Umbilical cord (tissue), 2 donors: ENCODE results near the gene TNS1. TPM values are rescaled to one million over a fixed set of nuclear protein-coding genes. Genes with fewer than 3 reads are reported as not detected.

Experiments
- DNase-seq: peaks from one replicate; pipeline ENCODE4 v3.0.0-alpha.2; 2015; ENCODE audit warnings: low spot score
- total RNA-seq: library from RNA; depleted of rRNA; stranded (reverse); fragments of >200 nt; gene quantifications from one replicate; pipeline ENCODE4 v1.2.3, GENCODE V29; 2014; ENCODE audit warnings: low replicate concordance; ENCODE audit not compliant: insufficient read depth

TNS1 gene
- total RNA-seq, 1 donor from 2014 or later, result 255 TPM

DNA sequence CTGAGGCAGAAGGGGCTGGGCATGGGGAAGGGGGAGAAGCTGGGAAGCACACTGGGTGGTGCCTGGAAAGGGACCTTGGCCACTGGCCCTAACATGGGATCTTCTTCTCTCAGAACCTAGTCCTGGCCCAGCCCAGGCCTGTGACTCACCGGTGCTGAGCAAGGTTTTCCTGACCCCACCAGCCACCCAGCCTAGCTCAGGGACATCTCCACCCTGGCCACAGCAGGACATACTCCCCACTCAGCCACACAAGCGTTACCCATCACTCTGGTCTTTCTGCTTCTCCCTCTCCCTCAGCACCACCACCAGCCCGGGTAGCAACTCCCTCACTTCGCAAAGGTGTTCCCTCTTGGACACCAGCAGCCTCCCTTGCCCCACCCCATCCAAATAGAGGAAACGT is 22.8 kb downstream of the TNS1 start:
- no peak for DNase-seq

DNA sequence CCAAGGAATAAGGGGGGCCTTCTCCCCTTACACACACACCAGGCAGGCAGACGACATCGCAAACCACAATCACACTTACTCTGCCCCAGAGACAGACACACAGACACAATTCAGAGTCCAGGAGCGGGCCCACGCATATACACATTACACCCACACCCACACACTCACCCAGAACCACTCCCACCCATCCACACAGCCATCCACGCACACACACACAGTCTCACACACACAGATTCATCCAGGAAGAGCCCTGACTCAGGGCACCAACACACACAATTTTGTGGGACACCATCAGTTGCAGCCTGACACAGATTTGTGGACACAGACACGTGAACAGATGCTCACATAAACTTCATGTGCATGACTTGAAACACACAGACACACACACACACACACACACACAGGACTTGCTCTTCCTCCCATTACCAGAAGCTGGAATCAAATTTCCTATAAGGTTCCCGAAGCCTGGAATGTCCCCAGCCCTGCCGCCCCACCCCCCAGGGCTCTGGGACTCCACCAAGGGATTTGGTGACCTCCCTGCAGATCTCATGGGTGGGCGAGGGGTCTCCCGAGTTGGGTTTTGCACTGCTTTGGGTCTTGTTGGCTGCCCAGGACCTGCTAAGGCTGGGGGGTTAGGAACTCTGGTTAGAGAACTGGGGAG is 23.5 kb downstream of the TNS1 start:
- DNase-seq, result peak; percentile 57

DNA sequence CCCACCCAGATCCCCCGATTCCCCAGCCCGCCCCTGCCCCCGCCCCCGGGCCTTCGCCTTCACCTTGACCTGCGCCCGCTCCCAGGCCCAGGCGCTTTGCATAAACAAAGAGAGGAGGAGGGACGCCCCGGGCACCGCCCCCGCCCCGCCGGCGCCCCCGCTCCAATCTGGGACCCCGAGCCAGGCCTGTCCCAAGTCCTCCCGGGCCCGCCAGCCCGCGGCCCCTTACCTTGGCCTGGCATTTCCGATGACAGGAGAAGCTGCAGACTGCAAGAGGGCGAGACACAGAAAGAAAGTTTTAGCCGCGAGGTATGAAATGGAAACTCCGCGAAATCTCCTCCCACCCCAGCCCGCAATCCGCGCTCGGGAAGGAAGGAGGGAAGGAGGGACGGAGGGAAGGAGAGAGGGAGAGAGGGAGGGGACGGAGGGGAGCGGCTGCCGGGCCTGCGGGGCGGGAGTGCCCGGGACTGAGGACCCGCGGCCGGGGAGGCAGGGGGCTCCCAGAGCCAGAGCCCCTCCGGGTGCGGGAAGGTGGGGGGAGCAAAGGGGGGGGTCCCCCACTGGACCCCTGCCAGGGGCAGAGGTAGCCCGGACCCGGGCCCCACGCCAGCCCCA is 24.2 kb downstream of the TNS1 start:
- DNase-seq, result peak; percentile 76

DNA sequence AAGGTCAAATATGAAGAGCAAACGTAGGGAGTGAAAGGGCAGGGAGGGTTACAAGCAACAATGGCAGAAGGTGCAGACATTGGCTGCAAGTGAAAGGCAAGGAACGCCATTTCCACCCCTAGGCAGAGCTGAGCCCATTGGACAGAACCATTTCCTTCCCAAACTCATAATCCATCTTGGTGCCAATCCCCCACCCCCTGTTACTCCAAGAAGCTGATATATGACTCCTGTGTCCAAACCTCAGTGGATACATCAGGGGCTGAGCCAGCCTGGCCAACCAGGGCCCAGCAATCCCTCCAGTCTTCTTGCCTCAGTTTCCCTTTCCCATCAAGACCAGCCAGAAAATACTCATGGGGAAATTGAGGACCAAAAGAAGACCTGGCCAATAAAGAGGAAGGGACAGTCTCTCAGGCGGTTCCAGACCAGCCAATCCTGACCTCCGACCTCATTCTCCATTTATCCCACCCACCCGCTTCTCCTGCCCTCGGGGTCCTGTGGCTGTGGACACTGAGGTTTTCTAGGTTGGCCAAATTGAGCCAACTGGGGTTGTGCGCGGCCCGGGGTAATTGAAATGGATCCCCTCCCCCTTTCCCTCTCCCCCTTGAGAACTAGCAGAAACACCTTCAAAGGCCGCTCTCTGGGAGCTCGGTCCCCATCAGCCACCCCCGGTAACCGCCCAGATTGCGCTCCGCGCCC is 24.8 kb downstream of the TNS1 start:
- no peak for DNase-seq

DNA sequence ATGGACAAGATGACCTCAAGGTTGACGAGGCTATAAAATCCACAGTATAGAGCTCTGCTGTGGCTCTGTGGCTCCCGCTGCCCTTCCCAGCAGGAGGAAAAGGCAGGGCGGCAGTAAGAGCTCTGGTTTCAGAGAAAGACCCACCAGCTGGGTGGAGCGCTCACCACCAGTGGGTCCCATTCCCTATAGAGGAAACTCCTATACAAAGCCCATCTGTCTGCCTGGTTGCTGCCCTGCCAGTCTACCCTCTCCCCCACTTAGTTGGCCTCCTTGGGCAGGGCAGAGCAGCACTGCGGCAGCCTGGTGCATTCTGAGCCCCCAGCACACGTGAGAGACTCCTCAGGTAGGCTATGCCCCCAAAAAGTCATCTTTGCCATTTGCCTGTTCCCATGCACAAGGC is 26.5 kb downstream of the TNS1 start:
- no peak for DNase-seq

DNA sequence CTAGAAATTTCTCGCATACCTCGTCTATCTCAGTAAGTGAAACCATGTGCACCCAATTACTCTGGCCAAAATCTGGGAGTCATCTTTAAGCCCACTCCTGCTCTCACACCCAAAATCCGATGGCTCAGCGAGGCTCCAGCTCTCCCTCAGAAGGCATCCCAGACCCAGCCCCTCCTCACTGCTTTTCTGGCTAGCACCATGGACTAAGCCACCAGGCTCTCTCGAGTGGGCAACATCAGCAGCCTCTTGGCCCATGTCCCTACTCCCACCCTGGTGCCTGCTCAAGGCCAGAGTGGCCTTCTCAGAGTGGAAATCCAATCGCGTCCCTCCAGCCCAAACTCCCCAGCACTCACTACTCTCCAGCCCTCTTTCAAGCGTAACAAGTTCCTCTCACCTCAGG is 27.2 kb downstream of the TNS1 start:
- no peak for DNase-seq

DNA sequence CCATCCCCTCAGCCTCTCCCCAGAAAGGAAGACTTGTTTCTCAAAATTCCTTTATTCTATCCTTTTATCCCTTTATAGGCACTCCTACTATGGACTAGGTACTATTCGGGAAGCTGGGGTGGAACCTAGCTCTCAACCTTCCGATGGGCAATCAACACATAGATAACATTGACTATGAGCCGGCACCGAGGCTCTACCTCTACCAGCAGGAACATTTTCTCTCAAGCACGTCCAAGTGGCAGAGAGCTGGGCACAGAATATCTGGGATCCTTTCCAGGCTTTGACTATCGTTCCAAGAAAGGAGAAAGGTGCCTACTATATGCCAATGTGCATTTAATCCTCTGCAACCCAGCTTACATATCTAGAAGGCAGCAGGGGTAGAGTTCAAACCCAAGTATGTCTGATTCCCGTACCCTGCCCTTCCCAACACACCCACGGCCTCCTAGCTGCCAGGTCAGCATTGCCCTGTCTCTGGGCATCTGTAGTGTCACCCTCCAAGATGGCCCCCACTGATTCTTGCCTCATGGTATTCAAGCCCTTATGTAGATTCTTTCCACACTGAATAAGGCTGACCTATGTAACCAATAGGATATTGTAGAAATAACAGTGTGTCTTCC is 28.3 kb downstream of the TNS1 start:
- DNase-seq, result no peak

DNA sequence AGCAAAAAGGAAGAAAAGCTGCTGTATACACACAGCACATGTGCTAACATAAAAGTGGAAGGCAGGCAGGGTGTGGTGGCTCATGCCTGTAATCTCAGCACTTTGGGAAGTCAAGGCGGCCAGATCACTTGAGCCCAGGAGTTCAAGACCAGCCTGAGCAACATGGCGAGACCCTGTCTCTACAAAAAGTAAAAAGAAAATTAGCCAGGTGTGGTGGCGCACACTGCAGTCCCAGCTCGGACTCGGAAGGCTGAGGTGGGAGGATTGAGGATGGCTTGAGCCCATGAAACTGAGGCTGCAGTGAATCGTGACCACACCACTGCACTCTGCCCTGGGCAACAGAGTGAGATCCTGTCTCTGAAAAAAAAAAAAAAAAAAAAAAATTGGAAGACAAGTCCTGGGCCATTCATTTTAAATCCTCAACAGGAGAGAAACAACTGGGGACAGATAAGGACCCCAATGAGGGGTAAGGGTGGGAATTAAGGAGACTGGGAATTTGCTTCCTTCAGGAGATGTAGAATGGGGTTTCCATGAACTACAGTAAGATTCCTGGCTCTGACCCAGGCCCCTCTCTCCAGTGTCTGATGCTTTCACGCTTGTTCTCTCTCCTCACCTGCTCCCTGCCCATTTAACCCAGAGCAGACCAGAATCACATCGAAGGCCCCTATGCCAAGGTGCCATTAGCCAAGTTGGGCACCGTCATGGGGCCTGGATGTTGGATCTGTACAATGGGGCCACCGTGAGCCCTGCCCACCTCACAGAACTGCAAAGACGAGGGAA is 29.6 kb downstream of the TNS1 start:
- no peak for DNase-seq

DNA sequence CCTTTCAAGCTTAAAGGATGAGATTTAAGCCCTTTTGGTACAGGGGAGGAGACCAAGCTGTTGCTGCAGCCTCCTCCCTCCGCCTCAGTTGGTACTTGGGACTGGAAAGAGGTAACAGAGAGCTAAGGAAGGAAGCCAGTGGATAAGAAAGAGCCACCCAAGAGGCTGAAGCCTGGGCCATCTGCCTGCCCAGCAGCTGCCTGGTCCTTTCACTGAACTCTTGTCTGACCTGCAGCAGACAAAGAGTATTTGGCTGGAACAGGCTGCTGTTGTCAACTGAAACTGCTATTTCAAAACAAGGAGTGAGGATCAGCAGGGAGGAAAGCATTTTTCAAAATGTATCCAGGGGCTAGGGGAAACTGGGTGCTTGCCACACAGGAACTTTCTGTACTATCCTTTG is 30.3 kb downstream of the TNS1 start:
- DNase-seq, result no peak

DNA sequence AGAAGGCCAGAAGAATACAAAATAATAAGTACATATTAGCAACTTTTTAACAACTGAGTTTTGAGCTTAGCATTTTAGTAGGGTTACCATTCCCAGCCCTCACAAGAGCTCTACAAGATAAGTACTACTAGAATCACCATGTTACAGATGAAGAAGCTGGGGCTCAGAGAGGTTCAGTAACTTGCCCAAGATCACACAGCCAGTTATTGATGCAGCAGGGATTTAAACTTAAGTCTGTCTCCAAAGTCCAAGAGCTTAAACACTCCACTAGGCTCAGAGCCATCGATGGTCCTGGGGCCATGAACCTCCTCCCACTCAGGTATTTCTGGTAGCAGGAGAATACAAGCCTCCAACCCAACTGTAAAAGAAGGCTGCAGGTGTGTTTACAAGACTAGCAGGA is 30.8 kb downstream of the TNS1 start:
- DNase-seq, result no peak

DNA sequence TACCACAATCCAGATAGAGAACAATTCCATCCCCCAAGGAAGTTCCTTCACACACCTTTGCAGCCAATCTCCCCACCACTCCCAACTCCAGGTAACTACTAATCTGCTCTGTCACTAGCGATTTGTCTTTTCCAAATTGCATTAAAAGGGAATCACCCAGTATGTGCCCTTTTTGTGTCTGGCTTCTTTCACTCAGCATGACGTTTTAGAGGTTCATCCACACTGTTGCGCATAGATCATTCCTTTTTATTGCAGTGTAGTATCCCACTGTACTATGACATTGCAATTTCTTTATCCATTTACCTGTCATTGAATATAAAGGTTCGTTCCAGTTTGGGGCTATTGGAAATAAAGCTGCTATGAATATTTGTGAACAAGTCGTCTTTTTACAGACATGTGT is 31.6 kb downstream of the TNS1 start:
- no peak for DNase-seq

DNA sequence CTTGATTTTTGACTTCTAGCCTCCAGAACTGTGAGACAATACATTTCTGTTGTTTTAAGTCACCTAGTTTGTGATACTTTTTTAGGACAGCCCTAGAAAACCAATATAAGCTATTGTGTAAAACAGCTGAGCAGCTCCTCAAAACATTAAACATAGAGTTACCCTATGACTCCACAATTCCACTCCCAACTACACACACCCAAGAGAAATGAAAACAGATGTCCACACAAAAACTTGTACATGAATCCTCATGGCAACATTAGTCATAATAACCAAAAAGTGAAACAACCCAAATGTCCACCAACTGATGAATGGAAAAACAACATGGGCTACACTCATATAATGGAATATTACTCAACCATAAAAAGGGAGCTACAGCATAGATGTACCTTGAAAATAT is 32.6 kb downstream of the TNS1 start:
- no peak for DNase-seq

DNA sequence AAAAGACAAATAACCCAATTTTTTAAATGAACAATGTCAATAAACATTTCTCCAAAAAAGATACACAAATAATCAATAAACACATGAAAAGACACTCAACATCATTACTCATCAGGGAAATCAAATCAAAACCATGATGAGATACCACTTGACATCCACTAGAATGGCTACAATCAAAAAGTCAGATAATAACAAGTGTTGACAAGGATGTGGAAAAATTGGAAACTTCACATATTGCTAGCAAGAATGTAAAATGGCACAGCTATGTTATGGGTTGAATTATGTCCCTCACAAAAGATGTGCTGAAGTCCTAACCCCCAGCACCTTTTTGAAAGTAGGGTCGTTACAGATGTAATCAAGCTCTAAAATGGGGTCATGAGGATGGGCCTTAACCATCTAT is 33.2 kb downstream of the TNS1 start:
- no peak for DNase-seq

DNA sequence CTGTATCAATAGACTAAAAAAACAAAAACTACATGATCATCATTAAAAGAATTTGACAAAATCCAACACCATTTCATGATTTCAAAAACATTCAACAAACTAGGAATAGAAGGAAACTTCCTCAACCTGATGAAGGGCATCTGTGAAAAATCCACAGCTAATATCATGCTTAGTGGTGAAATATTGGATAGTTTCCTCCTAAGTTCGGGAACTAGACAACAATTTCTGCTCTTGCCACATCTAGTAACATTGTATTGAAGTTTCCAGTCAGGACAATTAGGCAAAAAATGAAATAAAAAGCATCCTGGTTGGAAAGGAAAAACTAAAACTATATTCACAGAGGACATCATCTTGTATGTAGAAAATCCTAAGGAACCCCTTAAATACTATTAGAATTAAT is 34.8 kb downstream of the TNS1 start:
- DNase-seq, result no peak

DNA sequence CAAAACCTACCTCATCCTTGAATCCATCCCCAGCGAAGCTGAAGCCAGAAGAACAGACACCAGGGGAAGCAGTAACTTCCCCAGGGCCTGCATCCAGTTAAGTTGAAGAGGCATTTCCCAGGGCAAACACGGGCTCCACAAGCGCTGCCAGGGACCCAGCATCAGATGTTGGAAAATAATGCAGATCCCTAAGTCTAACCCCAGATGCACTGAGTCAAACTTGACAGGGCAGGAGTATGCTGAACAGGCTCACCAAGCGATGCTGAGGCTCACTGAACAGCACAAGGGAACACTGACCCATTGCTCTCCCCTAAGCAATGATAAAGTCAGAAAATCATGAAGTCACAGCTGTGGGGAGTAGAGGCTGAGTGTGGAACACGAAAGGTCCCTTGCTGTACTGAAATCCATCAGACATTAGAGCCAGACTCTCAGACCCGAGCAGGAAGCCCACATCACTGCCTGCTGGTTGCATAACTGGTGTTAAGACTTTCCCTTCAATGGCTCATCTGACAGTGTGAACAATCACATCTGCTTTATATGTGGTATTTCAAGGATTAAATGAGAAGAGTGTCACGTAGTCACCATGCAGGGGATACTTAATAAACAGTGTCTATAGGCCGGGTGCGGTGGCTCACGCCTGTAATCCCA is 36.2 kb downstream of the TNS1 start:
- peak; percentile 59 for DNase-seq

DNA sequence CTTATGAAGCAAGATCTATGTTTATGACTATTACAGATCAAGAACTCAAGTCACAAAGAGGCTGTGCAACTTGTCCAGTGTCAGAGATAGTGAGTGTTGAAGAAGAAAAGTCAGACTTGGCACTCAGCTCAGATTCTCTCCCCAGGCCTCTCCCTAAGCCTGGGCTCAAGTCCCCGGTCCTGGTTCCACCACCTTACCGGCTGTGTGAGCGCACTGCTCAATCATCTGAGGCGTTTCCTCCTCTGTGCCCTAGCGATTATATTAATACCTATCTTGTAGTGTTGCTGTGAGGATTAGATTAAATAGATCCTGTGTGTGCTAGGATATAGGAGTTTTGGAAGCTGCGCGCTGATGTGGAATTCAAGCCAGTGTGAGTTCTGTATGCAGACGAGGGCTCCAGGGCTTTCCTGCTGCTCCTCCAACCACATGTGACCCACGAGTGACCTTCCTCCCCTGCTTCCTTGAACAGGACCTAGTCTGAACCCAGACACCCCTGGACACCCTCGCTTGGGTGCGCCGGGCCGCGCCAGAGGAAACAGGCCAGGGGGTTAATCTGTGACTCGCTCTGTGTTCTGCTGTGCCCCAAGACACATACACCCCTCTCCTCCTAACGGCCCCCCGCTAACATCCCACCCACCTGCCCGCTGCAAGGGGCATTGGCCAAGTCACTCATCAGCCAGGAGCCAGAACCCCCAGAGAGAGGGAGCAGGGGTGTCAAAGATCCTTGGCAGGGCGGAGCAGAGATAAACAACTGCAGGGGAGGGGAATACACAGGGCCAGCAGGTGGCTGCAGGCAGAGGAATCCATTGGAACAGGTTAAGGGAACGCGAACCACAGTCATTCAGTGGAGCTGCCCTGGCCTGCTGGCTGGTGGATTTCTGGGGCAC is 38.3 kb downstream of the TNS1 start:
- DNase-seq, result peak; percentile 97

DNA sequence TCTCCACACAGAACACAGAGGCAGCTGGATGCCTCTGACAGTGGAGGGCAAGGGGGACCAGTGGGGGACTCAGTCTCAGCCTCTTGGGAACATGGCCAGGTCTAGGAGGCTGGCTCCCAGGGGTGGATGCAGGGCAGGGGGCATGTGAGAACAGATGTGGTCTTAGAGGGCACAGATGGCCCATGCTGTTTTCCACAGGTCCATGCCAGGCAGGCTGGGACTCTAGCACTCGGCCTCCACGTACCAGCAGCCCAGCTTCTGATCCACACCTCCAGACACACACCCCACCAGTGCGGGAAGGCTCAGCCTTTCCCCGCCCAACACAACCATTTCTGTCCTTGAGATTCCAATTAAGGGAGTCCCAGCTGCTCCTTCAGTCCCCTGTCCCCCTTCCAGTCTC is 42.4 kb downstream of the TNS1 start:
- no peak for DNase-seq

DNA sequence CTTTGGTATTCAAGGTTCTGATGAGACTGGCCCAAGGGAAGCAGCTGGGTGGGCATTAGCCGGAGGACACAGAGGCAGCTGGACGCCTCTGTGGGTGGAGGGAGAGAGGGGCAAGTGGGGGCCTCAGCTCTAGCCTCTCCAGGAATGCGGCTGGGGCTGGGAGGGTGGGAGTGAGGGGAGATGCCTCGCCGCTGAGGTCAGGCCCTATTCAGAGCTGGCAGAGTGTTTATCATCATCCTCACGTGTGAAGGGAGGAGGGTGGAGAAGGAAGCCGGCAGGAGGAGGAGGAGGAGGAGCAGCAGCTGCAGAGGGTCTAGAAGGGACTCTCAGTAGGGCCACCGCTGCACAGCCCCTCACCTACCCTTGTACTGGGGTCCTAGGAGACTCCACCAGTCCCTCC is 43.1 kb downstream of the TNS1 start:
- DNase-seq, result peak; percentile 74

DNA sequence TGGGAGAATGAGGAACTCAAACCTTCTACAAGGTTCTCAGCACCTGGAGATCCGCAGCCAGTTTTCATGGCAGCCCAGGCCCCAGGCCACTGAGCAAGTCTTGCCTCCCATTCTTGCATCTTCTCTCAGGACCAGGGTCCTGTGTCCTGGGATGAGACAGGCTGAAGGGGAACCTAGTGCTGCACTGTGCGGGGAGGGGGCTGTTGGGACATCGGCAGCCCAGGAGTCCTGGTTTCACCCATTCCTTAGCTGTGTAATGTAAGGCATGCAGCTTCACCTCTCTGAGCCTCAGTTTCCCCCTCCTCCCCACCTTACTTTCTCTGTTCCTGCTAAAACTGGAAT is 43.9 kb downstream of the TNS1 start:
- no peak for DNase-seq

DNA sequence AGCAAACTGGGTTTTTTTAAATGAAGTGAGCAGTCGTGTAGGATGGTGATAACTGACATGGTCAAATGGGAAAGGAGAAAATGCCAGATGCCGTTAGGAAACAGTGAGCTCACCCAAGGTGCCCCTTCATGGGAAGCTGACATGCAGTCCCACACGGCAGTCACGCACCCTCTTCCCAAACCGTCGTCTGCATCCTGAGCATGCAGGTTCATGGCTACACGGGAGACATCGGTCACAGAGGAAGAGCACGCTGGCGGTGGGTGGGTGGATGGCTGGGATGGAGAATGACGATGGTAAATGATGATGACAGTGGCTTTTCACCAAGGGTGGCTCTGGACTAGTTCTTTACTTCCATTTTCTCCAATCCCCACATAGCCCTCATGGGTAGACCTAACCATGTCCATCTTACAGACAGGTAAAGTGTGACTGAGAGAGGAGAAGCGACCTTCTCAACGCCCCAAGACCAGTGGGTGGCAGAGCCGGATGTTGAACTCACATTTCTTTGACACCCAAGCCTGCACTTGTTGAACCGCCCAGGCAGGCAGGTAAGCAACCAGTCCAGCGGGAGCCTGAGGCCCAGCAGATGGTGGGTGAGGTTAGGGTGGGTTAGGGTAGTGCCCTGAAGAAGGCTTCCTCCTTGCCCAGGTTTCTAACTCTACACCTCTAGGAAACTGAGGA is 44.5 kb downstream of the TNS1 start:
- DNase-seq, result no peak
